Skeletal muscle tissue (tissue), 4 donors: Measurements from ENCODE around the gene SERHL2. TPM values are rescaled to one million over a fixed set of nuclear protein-coding genes. Genes with fewer than 3 reads are reported as not detected.
"Not testable (repeated sequence)": the region's sequence is repeated elsewhere in the genome, so short reads cannot be mapped to it uniquely, and the experiment has no call there.

ENCODE experiments used
- H3K27ac ChIP-seq: one replicate; pipeline ENCODE4 v1.7.0; 2013; ENCODE audit warnings: mild to moderate bottlenecking, low read depth, low read length, inconsistent platforms
- H3K27me3 ChIP-seq, 3 donors: one replicate each; pipeline ENCODE4 v1.7.0; 2013; ENCODE audit warnings: low read length in 3 of 3; ENCODE audit not compliant: control insufficient read depth in 3 of 3, insufficient read depth in 3 of 3
- H3K36me3 ChIP-seq, 3 donors: one replicate each; pipeline ENCODE4 v1.7.0; 2013; ENCODE audit warnings: low read length in 3 of 3; ENCODE audit not compliant: control insufficient read depth in 3 of 3, insufficient read depth in 3 of 3
- H3K4me1 ChIP-seq, 3 donors: one replicate each; pipeline ENCODE4 v1.7.0; 2013; ENCODE audit warnings: low read length in 3 of 3, mild to moderate bottlenecking in 3 of 3; ENCODE audit not compliant: control insufficient read depth in 3 of 3, insufficient read depth in 3 of 3
- H3K4me3 ChIP-seq, 3 donors: one replicate each; pipeline ENCODE4 v1.7.0; 2013; ENCODE audit warnings: low read length in 3 of 3
- H3K9ac ChIP-seq, 3 donors: one replicate each; pipeline ENCODE4 v1.7.0; 2013; ENCODE audit warnings: low read length in 3 of 3, mild to moderate bottlenecking in 3 of 3, moderate library complexity in 2 of 3, low read depth in 1 of 3
- H3K9me3 ChIP-seq, 3 donors: one replicate each; pipeline ENCODE4 v1.7.0; 2013; ENCODE audit warnings: low read length in 3 of 3; ENCODE audit not compliant: control insufficient read depth in 3 of 3
- total RNA-seq: library from RNA; depleted of rRNA; stranded (reverse); fragments of >200 nt; gene quantifications from one replicate; pipeline ENCODE4 v1.2.3, GENCODE V29; 2014
- donor health status: Osteomylitis.

The SERHL2 gene
- total RNA-seq, 1 donor from 2014 or later: 2.6 TPM

DNA sequence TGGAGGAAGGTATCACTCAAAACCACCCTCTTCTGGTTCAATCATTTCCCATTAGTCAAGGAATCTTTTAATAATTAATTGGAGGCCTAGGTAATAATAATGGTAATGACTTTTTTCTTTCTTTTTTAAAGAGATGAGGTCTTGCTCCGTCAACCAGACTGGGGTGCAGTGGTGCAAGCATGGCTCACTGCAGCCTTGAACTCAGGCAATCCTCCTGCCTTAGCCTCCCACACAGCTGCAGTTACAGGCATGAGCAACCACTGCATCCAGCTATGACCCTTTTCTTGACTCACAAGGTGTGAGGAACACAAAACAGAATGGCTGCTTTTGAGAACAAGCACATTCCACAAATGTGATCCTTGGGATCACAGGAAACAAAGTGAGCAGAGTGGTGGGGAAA, 57.3 kb downstream of the SERHL2 start:
- Histone ChIP-seq H3K27ac (no peak overlapping the region), H3K4me1 (peaks cover 51 to 64% (median 58%) of the 10 kb centered on the region in 3 donors), H3K36me3 (peaks cover 3 to 4% (median 3%) of the 10 kb centered on the region in 3 donors), H3K9ac (no peak overlapping the region), H3K4me3 (no peak overlapping the region), H3K27me3 (no peaks in the 10 kb centered on the region), H3K9me3 (no peaks in the 10 kb centered on the region)

DNA sequence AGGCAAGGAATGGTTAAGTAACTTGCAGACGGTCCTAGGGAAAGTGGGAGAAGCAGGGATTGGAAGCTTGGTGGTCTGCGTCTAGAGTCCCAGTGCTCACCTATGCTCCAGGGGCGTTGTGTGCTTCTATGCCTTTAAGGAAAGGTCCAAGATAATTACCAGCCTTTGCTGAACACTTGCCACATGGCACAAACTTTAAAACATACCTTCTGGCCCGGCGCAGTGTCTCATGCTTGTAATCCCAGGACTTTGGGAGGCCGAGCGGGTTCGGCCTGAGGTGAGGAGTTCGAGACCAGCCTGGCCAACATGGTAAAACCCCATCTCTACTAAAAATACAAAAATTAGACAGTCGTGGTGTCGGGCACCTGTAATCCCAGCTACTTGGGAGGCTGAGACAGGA, 58.6 kb downstream of the SERHL2 start:
- Histone ChIP-seq H3K4me1 (peaks cover 55 to 60% (median 59%) of the 10 kb centered on the region in 3 donors), H3K27me3 (no peaks in the 10 kb centered on the region), H3K9ac (peak overlapping the region; percentile 11 to 74 (median 68)), H3K4me3 (peak overlapping the region in 2 of 3 donors; percentile 48 to 54), H3K9me3 (no peaks in the 10 kb centered on the region), H3K27ac (no peak overlapping the region), H3K36me3 (peaks cover 3 to 4% (median 3%) of the 10 kb centered on the region in 3 donors)

DNA sequence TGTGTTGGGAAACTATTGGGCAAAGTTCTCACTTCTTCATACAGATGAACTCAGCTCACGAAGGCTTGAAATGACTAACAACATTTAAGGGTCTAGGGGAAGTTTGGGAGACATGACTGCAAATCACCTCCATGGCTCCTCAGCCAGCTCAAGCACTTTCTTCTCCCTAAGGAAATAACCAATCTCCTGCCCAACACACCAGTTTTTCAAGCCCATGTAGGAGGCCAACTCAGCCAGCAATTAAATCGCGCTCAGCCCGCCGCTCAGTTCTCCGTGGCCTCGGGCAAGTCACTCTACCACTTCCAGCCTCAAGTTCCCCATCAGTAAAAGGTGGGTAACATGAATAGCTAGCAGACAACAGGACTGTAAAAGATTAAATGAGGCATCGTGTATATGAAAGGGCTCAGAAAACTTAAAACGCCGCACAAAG, 60.1 kb downstream of the SERHL2 start:
- peaks cover 51 to 57% (median 54%) of the 10 kb centered on the region in 3 donors for H3K4me1 ChIP-seq

DNA sequence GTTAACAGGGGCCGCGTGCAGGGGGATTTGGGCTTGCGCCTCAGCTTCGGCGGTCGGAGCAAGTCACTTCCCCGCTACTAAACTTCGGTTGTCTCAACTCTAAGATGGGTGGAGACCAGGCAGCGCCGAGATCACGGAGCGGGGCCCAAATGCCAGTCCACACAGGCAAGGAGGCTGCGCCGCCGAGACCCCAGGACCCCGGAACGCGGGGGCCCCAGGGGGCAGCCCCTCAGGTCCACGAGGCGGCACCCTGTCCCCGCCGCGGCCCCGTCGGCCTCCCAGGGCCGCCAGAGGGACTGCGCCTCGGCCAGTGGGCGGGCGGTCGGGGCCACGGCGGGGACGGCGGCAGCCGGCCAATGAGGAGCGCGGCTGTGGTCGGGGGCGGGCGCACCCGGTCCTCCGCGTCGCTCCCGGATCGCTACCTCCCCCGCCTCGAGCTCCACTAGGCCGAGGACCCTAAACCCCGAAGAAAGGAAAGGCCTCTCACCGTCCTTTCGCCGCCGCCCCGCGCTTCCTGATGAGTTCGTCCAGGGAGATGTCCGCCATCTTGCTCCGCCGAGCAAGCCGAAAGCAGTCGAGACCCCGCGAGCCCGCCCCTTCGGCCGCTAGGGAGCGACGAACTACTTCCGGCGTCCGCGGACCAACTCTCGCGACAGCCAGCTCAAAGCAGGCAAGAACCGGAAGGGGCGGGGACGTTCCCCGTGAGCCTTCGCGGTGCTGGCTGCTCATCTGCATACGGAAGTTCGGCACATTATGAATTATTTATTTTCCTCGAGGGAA, 60.7 kb downstream of the SERHL2 start, which contains the start of gene POLDIP3:
Gene POLDIP3 (minus strand): TSS at position 572 of the 780 bp plus-strand sequence. CDS start 26 bp downstream, at position 546.
- Histone ChIP-seq H3K36me3 (peaks cover 3 to 7% (median 4%) of the 10 kb centered on the region in 3 donors), H3K4me1 (peaks cover 45 to 51% (median 48%) of the 10 kb centered on the region in 3 donors), H3K4me3 (peak within 1 kb of the TSS; percentile 86 to 91 (median 88)), H3K27me3 (no peaks in the 10 kb centered on the region), H3K27ac (peak within 1 kb of the TSS; percentile 94), H3K9me3 (no peaks in the 10 kb centered on the region), H3K9ac (peak within 1 kb of the TSS; percentile 88 to 94 (median 94))

More for the DNA sequence above, 60.1 kb downstream of the SERHL2 start:
- H3K27me3 ChIP-seq: no peaks in the 10 kb centered on the region
- H3K36me3 ChIP-seq: peaks cover 0 to 3% (median 0%) of the 10 kb centered on the region in 3 donors
- H3K9me3 ChIP-seq: no peaks in the 10 kb centered on the region
- H3K4me3 ChIP-seq: peak overlapping the region; percentile 86 to 91 (median 88)
- H3K9ac ChIP-seq: peak overlapping the region; percentile 88 to 94 (median 94)
- peak overlapping the region; percentile 94 for H3K27ac ChIP-seq

DNA sequence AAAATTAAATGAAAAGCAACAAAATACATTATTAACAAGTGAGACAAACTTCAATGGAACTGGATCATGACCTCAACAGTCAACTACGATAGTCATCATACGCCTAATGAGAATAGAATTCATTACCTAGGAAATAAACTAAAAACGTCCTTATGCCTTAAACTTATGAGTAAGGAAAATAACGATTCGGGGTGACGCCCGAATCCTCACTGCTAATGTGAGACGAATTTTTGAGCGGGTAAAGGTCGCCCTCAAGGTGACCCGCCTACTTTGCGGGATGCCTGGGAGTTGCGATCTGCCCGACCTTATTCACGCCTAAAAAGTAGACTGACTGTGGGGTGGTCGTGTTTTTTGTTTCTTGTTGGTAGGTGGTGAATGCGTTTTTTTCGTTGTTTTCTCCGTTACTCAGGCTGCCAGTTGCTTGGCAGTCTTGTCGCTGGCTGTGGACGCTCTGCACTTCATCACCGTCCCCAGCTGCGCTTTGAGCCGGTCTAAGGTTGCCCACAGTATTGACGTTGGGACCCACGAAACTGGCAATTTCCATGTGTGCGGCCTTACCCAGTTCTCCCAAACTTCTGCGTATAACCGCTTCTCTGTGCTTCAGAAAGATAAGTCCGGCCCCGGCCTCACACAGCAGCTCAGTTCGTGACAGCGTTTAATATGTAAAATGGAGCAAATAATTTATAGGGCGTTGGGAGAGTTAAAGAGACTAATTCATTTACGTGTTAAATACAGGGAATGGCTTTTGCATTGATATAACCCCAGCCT, 61.5 kb downstream of the SERHL2 start:
- peak overlapping the region; percentile 66 to 88 (median 86) for H3K4me3 ChIP-seq
- peak overlapping the region; percentile 88 to 94 (median 94) for H3K9ac ChIP-seq
- peaks cover 44 to 51% (median 44%) of the 10 kb centered on the region in 3 donors for H3K4me1 ChIP-seq
- H3K36me3 ChIP-seq: peaks cover 10 to 13% (median 11%) of the 10 kb centered on the region in 3 donors
- peak overlapping the region; percentile 94 for H3K27ac ChIP-seq
- no peaks in the 10 kb centered on the region for H3K9me3 ChIP-seq
- H3K27me3 ChIP-seq: no peaks in the 10 kb centered on the region

DNA sequence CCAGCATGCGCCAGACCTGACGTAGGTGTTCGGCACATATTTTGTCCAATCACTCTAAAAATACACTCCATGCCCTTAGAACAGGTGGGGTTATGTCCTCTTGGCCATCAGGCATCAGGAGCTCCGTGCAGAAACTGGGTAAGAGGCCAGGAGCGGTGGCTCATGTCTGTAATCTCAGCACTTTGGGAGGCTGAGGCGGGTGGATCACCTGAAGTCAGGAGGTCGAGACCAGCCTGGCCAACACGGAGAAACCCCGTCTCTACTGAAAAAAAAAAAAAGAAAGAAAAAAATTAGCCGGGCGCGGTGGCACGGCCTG, 62.1 kb downstream of the SERHL2 start:
- H3K27me3 ChIP-seq, H3K9me3 ChIP-seq: not testable (repeated sequence)
- H3K27ac ChIP-seq: peak overlapping the region; percentile 94
- peak overlapping the region; percentile 88 to 94 (median 94) for H3K9ac ChIP-seq
- H3K4me3 ChIP-seq: peak overlapping the region; percentile 66 to 88 (median 86)
- H3K4me1 ChIP-seq: peaks cover 38 to 51% (median 45%) of the 10 kb centered on the region in 3 donors
- peaks cover 12 to 15% (median 14%) of the 10 kb centered on the region in 3 donors for H3K36me3 ChIP-seq

DNA sequence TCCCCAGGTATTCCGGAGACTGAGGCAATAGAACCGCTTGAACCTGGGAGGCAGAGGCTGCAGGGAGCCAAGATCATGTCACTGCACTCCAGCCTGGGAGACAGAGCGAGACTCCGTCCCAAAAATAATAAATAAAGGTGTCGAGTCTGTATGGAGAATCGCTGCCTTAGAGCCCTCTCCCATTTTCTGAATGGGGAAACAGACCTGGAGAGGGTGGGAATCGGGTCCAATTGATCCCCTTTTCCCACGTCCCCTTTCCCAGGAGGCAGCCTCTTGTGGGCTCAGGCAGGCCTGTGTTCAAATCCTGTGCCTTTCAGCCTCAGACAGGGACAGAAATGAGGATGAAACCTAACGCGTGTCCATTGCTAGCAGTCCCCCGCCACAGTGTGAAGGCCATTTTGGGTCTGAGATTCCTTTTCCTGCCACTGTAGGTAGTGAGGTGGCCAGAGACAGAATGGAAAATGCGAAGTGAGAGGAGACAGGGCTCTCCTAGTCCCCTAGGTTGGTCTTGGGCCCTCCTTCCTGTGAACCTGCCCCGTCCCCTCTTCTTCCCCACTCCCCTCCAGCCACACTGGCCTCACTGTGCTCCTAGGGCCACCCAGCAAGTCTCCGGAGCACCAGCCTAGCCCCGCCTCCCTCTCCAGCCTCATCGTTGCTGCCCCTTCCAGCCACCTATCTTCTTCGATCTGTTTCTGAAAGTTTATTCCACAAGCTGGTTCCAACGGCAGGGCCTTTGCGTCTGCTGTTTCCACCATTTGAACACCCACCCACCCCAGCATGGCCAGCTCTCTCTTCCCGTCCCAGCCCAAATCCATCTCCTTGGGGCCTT, 63.6 kb downstream of the SERHL2 start:
- H3K9me3 ChIP-seq: no peaks in the 10 kb centered on the region
- H3K27me3 ChIP-seq: no peaks in the 10 kb centered on the region
- peaks cover 36 to 50% (median 47%) of the 10 kb centered on the region in 3 donors for H3K4me1 ChIP-seq
- H3K36me3 ChIP-seq: peaks cover 14 to 16% (median 14%) of the 10 kb centered on the region in 3 donors
- no peak overlapping the region for H3K9ac ChIP-seq
- H3K27ac ChIP-seq: peak overlapping the region; percentile 58
- no peak overlapping the region for H3K4me3 ChIP-seq

DNA sequence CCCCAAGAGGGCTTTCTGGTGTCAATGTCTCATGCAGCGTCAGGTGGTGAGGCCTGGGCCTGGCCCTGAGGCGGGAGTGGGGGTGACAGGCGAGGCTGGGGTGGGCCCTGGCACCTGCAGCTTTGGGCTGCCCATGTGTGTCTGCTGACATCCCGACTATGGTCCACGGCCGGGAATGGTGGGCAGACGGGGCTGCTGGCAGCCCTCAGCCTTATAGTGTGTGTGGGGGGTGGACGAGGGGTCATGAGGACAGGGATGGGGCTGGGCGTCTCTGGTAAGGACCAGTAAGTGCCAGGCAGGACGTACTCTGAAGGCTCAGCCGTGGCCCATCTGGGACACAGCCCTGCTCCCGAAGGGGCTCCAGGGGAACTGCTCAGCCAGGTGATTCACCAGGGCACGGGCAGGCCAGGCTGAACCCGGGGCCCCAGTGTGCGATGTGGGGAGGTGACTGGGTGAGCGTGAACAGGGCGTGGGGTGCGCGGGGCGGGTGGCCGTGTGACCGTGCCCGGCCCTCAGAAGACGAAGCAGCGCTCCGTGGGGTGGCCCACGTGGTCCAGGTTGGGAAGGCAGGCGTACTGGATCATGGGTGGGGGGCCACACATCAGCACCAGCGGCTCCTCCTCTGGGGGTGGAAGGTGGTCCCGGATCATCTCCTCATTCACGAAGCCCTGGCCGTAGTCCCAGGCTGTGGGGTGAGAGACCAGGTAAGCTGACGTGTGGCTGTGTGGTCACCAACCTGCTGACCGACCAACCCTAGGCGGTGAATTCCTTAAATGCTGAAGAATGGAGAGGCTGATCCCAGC, 65.7 kb downstream of the SERHL2 start:
- Histone ChIP-seq H3K9ac (no peak overlapping the region), H3K27me3 (no peaks in the 10 kb centered on the region), H3K4me1 (peaks cover 22 to 39% (median 35%) of the 10 kb centered on the region in 3 donors), H3K4me3 (no peak overlapping the region), H3K9me3 (no peaks in the 10 kb centered on the region), H3K27ac (no peak overlapping the region), H3K36me3 (peaks cover 30 to 33% (median 31%) of the 10 kb centered on the region in 3 donors)

DNA sequence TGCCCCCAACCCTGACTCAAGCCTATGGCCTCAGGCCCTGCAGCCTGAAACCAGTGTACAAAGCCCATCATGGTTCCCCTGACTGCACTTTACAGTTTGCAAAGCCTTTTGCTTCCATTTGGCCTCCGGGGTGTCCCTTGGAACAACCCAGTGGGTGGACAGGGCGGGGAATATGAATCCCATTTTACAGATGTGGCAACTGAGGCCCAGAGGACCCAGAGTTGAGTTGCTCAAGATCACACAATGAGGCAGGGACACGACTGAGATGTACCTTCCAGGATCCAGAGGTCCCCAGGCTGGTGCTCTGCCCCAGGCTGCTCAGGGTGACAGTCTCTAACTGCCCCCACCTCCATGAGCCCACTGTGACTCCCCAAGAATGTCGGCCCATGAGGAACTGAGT, 66.3 kb downstream of the SERHL2 start:
- H3K36me3 ChIP-seq: peaks cover 30 to 38% (median 36%) of the 10 kb centered on the region in 3 donors
- H3K27me3 ChIP-seq: no peaks in the 10 kb centered on the region
- peak overlapping the region; percentile 52 for H3K27ac ChIP-seq
- peak overlapping the region in 1 of 3 donors; percentile 20 for H3K9ac ChIP-seq
- no peak overlapping the region for H3K4me3 ChIP-seq
- H3K9me3 ChIP-seq: no peaks in the 10 kb centered on the region
- peaks cover 25 to 42% (median 36%) of the 10 kb centered on the region in 3 donors for H3K4me1 ChIP-seq
